ENCODE measurements around the gene AMBP. TPM values are rescaled to one million over a fixed set of nuclear protein-coding genes. Genes with fewer than 3 reads are reported as not detected.

The AMBP gene
- total RNA-seq, 2 donors from 2014 or later, result 0.68 to 2.9 TPM

DNA sequence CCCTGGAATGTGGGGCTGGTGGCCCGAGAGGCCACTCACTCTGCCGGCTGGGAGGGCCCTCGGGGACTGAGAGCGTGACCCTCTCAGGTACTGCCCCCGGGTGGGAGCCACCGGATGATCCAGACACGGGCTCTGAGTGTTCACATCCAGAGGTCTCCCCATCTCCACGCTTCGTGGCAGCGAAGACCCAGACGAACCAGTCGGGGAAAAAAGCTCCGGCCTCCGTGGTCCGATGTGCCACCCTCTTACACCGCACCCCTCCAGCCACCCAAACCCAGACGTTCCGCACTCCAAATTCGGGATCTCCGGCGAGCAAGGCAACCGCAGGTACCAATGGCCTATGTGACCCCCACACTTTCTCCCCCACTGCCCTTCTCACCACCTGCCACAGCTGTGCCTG lies 49.5 kb downstream of the AMBP start:
- H3K36me3 ChIP-seq (ENCODE audit: control insufficient read depth, insufficient read depth, low read length), result peaks cover 41% of the 10 kb centered on the region
- TF ChIP-seq, protein P1, sequence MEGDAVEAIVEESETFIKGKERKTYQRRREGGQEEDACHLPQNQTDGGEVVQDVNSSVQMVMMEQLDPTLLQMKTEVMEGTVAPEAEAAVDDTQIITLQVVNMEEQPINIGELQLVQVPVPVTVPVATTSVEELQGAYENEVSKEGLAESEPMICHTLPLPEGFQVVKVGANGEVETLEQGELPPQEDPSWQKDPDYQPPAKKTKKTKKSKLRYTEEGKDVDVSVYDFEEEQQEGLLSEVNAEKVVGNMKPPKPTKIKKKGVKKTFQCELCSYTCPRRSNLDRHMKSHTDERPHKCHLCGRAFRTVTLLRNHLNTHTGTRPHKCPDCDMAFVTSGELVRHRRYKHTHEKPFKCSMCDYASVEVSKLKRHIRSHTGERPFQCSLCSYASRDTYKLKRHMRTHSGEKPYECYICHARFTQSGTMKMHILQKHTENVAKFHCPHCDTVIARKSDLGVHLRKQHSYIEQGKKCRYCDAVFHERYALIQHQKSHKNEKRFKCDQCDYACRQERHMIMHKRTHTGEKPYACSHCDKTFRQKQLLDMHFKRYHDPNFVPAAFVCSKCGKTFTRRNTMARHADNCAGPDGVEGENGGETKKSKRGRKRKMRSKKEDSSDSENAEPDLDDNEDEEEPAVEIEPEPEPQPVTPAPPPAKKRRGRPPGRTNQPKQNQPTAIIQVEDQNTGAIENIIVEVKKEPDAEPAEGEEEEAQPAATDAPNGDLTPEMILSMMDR (conservative IDR thresholded peaks at IDR 0.05), result no peak
- H3K4me3 Mint-ChIP-seq, result no peak overlapping the region
- H3K9me3 ChIP-seq (ENCODE audit: control insufficient read depth, low read length), result peaks cover 8% of the 10 kb centered on the region
- no peak overlapping the region for H3K9ac ChIP-seq (ENCODE audit: extremely low read depth, low read length, poor library complexity, severe bottlenecking)
- peak overlapping the region; percentile 48 for H3K27ac Mint-ChIP-seq
- H3K27me3 ChIP-seq (ENCODE audit: control insufficient read depth, insufficient read depth, low read length, poor library complexity, severe bottlenecking), result no peaks in the 10 kb centered on the region
- DNase-seq, result peak; percentile 35
- peaks cover 70% of the 10 kb centered on the region for H3K36me3 Mint-ChIP-seq (ENCODE audit: low read depth)
- no peaks in the 10 kb centered on the region for H3K4me1 Mint-ChIP-seq
- no peaks in the 10 kb centered on the region for H3K27me3 Mint-ChIP-seq (ENCODE audit: insufficient read depth)
- 96% methylated on average over 10 to 22 of the region's 22 CpGs for WGBS, 2 experiments (ENCODE audit: insufficient coverage in 1 of 2, insufficient read length in 1 of 2)
- no peaks in the 10 kb centered on the region for H3K4me1 ChIP-seq (ENCODE audit: control insufficient read depth, insufficient read depth, low read length)
- H3K9me3 Mint-ChIP-seq, result peaks cover 8% of the 10 kb centered on the region
- H3K4me3 ChIP-seq (ENCODE audit: low read length), result no peak overlapping the region
- H3K27ac ChIP-seq (ENCODE audit: low read depth, low read length), result no peak overlapping the region

DNA sequence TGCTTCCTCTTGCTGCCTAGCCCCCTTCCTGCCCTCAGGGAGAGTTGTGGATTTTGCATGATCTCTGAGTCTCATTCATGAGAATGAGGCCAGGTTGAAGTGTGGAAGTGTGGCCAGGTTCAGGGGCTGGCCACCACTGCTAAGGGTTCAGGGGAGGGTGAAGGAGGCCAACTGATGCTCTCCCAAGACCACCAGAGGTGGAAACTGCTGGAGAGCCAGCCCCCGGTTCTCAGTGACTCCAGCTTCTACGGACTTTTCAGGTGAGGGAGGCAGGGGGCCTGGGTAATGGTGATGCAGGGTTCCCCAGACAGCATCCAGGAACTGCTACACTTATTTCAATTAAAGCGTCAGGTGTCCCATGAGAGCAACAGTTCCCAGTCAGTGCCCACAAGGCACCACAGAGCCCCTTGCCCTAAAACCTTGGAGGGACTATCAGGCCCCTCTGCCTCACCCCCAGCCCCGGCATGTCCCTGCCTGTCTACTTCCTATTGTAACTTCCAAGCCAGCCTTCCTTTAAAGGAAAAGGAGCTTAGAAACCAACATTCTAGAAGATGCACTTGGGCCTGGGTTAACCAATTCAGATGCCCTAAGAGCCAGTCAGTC lies 50.1 kb downstream of the AMBP start:
- DNase-seq, result peak; percentile 18
- H3K27ac Mint-ChIP-seq, result no peak overlapping the region
- 93% methylated on average over 4 of the region's 4 CpGs; no CpG with 5 or more reads in 1 of the 2 experiments for WGBS, 2 experiments (ENCODE audit: insufficient coverage in 1 of 2, insufficient read length in 1 of 2)
- H3K9me3 ChIP-seq (ENCODE audit: control insufficient read depth, low read length), result peaks cover 14% of the 10 kb centered on the region
- no peak overlapping the region for H3K4me3 ChIP-seq (ENCODE audit: low read length)
- H3K9me3 Mint-ChIP-seq, result peaks cover 13% of the 10 kb centered on the region
- H3K4me1 ChIP-seq (ENCODE audit: control insufficient read depth, insufficient read depth, low read length), result no peaks in the 10 kb centered on the region
- H3K36me3 Mint-ChIP-seq (ENCODE audit: low read depth), result peaks cover 75% of the 10 kb centered on the region
- no peaks in the 10 kb centered on the region for H3K27me3 Mint-ChIP-seq (ENCODE audit: insufficient read depth)
- H3K9ac ChIP-seq (ENCODE audit: extremely low read depth, low read length, poor library complexity, severe bottlenecking), result no peak overlapping the region
- no peaks in the 10 kb centered on the region for H3K4me1 Mint-ChIP-seq
- H3K4me3 Mint-ChIP-seq, result no peak overlapping the region
- no peaks in the 10 kb centered on the region for H3K27me3 ChIP-seq (ENCODE audit: control insufficient read depth, insufficient read depth, low read length, poor library complexity, severe bottlenecking)
- H3K27ac ChIP-seq (ENCODE audit: low read depth, low read length), result no peak overlapping the region
- H3K36me3 ChIP-seq (ENCODE audit: control insufficient read depth, insufficient read depth, low read length), result peaks cover 45% of the 10 kb centered on the region
- TF ChIP-seq, protein P1 (conservative IDR thresholded peaks at IDR 0.05), result no peak

DNA sequence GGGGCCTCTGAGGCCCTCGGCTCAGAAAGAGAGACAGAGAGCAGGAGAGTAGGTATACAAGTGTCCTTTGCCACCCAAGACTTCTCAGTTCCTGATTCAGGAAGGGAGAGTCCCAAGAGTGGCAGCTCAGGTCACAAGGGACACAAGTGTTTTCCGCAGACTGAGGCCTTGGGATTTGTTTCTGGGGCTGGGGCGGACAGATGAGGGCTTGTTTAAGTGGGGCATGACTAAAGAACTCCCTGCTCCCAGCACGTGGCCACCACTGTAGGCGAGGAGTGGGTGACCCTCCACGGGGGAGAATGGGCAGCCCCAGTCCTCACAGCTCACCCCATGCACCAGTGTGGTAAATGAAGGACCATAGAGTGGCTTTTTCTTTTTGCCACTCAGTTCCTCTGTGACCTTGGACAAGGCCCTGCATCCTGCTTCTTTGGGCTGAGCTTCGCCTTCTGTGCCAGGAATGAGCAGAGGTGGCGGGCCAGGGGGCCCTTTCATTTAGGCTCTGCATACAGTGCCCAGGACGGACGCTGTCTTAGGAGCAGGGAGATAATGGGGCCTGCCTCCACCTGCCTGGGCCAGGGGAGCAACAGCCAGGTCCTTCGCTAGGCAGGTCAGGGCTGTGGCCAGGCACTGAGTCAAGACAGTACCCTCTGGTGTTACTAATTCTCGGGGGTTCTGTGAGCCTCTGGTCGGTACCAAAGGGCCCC lies 50.8 kb downstream of the AMBP start:
- Histone ChIP-seq H3K4me3 (ENCODE audit: low read length) (no peak overlapping the region), H3K9ac (ENCODE audit: extremely low read depth, low read length, poor library complexity, severe bottlenecking) (no peak overlapping the region), H3K9me3 (ENCODE audit: control insufficient read depth, low read length) (peaks cover 21% of the 10 kb centered on the region), H3K27me3 (ENCODE audit: control insufficient read depth, insufficient read depth, low read length, poor library complexity, severe bottlenecking) (no peaks in the 10 kb centered on the region), H3K36me3 (ENCODE audit: control insufficient read depth, insufficient read depth, low read length) (peaks cover 42% of the 10 kb centered on the region), H3K27ac (ENCODE audit: low read depth, low read length) (no peak overlapping the region), H3K4me1 (ENCODE audit: control insufficient read depth, insufficient read depth, low read length) (no peaks in the 10 kb centered on the region)
- H3K27me3 Mint-ChIP-seq (ENCODE audit: insufficient read depth), result no peaks in the 10 kb centered on the region
- H3K4me3 Mint-ChIP-seq, result no peak overlapping the region
- 84 to 96% methylated on average over 6 to 13 of the region's 13 CpGs for whole genome bisulfite sequencing, 2 experiments (ENCODE audit: insufficient coverage in 1 of 2, insufficient read length in 1 of 2)
- peak overlapping the region; percentile 58 for H3K27ac Mint-ChIP-seq
- H3K36me3 Mint-ChIP-seq (ENCODE audit: low read depth), result peaks cover 76% of the 10 kb centered on the region
- peaks cover 18% of the 10 kb centered on the region for H3K9me3 Mint-ChIP-seq
- TF ChIP-seq, protein P1 (conservative IDR thresholded peaks at IDR 0.05), result no peak
- H3K4me1 Mint-ChIP-seq, result no peaks in the 10 kb centered on the region
- peak; percentile 35 for DNase-seq
